BE2C (cell line): Measurements from ENCODE around the gene RHEX.

Experiments used
- DNase-seq: peaks from one replicate; pipeline ENCODE4 v3.0.0-alpha.2; 2020
- H3K27me3 ChIP-seq: fragments of 250-450 bp; sonication (Bioruptor Pico); 2 replicates; pipeline ENCODE4 v1.5.1; 2020; ENCODE audit warnings: mild to moderate bottlenecking
- H3K36me3 ChIP-seq: fragments of 250-450 bp; sonication (Bioruptor Pico); 2 replicates; pipeline ENCODE4 v1.5.1; 2020; ENCODE audit warnings: mild to moderate bottlenecking
- H3K4me1 ChIP-seq: fragments of 250-450 bp; sonication (Bioruptor Pico); 2 replicates; pipeline ENCODE4 v1.5.1; 2020
- H3K4me3 ChIP-seq: 2 replicates; pipeline ENCODE4 v1.5.1; 2011; ENCODE audit warnings: low read depth, low read length
- H3K9me3 ChIP-seq: fragments of 250-450 bp; sonication (Bioruptor Pico); 2 replicates; pipeline ENCODE4 v1.5.1; 2020
- CTCF ChIP-seq: IDR thresholded peaks from 2 replicates; pipeline ENCODE4 v1.5.1; 2012; ENCODE audit warnings: mild to moderate bottlenecking, low read depth, low read length

The RHEX gene

GRCh38 chr1:206125346-206125745 lies 72.4 kb downstream of the RHEX start:
- TF ChIP-seq CTCF: no peak
- H3K4me1 ChIP-seq: no peaks in the 10 kb centered on the region

GRCh38 chr1:206127336-206127735 lies 74.4 kb downstream of the RHEX start:
- Histone ChIP-seq H3K27me3 (peaks cover 20% of the 10 kb centered on the region), H3K4me3 (no peak overlapping the region), H3K4me1 (no peaks in the 10 kb centered on the region), H3K9me3 (no peaks in the 10 kb centered on the region), H3K36me3 (no peaks in the 10 kb centered on the region)
- no peak for DNase-seq
- no peak for TF ChIP-seq CTCF

More at GRCh38 chr1:206125346-206125745, 72.4 kb downstream of the RHEX start:
- no peaks in the 10 kb centered on the region for H3K36me3 ChIP-seq
- H3K27me3 ChIP-seq: peaks cover 20% of the 10 kb centered on the region
- no peak overlapping the region for H3K4me3 ChIP-seq
- DNase-seq: no peak
- no peaks in the 10 kb centered on the region for H3K9me3 ChIP-seq

GRCh38 chr1:206128196-206128595 lies 75.2 kb downstream of the RHEX start:
- Histone ChIP-seq H3K4me3 (no peak overlapping the region), H3K9me3 (no peaks in the 10 kb centered on the region), H3K36me3 (no peaks in the 10 kb centered on the region), H3K4me1 (no peaks in the 10 kb centered on the region), H3K27me3 (peaks cover 20% of the 10 kb centered on the region)
- no peak for DNase-seq
- TF ChIP-seq CTCF: no peak

GRCh38 chr1:206131037-206131436 lies 78.1 kb downstream of the RHEX start:
- Histone ChIP-seq H3K4me1 (no peaks in the 10 kb centered on the region), H3K36me3 (no peaks in the 10 kb centered on the region), H3K9me3 (no peaks in the 10 kb centered on the region), H3K4me3 (no peak overlapping the region), H3K27me3 (peaks cover 20% of the 10 kb centered on the region)
- no peak for DNase-seq
- no peak for TF ChIP-seq CTCF

- Histone ChIP-seq H3K4me1 (no peaks in the 10 kb centered on the region), H3K4me3 (no peak overlapping the region), H3K36me3 (no peaks in the 10 kb centered on the region), H3K27me3 (no peaks in the 10 kb centered on the region), H3K9me3 (no peaks in the 10 kb centered on the region)
- no peak for TF ChIP-seq CTCF
- no peak for DNase-seq
Measured at GRCh38 chr1:206133751-206134415, 80.9 kb downstream of the RHEX start.

- TF ChIP-seq CTCF: no peak
- Histone ChIP-seq H3K4me3 (no peak overlapping the region), H3K9me3 (no peaks in the 10 kb centered on the region), H3K4me1 (no peaks in the 10 kb centered on the region), H3K27me3 (peaks cover 5% of the 10 kb centered on the region; the same call in 1 of the 2 replicates), H3K36me3 (no peaks in the 10 kb centered on the region)
- DNase-seq: no peak
Measured at GRCh38 chr1:206135248-206135647, 82.3 kb downstream of the RHEX start.
